Measurements from ENCODE around the gene GAST. TPM values are rescaled to one million over a fixed set of nuclear protein-coding genes. Genes with fewer than 3 reads are reported as not detected.
A peak's percentile ranks its signal among the peaks of the same experiment; 100 is the strongest.

Gene GAST
- total RNA-seq, 4 donors from 2014 or later, result not detected

DNA sequence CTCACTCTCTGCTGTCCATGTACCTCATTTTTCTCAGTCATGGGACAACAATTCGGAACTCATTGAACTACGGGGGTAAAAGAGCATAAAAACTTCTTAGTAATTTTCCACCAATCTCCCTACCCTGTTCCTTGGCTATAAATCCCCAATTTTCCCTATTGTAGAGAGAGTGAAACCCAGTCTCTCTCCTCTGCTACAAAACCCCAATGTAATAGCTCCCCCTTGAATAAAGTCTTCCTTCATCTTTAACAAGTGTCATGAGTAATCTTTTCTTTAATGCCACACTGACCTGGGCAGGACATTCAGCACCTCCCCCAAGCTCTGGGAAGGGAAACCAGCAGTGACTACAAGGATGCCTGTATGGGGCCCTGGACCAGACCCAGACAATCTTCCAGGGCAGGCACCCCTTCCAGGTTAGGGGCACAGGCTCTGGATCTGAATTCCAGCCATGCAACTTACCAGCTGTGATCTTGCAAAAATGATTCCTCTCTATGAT, 33.7 kb upstream of the GAST start:
- Histone ChIP-seq H3K27me3 (peaks cover 0 to 4% (median 0%) of the 10 kb centered on the region in 3 donors), H3K9me3 (no peaks in the 10 kb centered on the region), H3K4me1 (no peaks in the 10 kb centered on the region), H3K36me3 (no peaks in the 10 kb centered on the region), H3K4me3 (peak overlapping the region in 2 of 4 donors; percentile 6 to 29), H3K27ac (peak overlapping the region; percentile 23 to 71 (median 54))
- in situ Hi-C loops (cut with MboI; ENCODE audit: low sequenced_read_pairs in 4 of 4) (loop anchor here in 1 of 4 donors (10.0 kb wide), 1 partner anchor 864 kb away; no protein-coding TSS in a partner anchor), intact Hi-C loops (cut with DNase I; ENCODE audit: low total_unique reads) (no loop called here)
- no peak for ATAC-seq
- TF ChIP-seq CTCF (IDR thresholded peaks at IDR 0.05 in 4 of 5, conservative IDR thresholded peaks at IDR 0.05 in 1 of 5), result no peak
- no peak for TF ChIP-seq POLR2A (IDR thresholded peaks at IDR 0.05)
- no peak for DNase-seq

GRCh38 chr17:41678907-41679739, 33.0 kb upstream of the GAST start:
- in situ Hi-C loops (cut with MboI; ENCODE audit: low sequenced_read_pairs in 4 of 4), result loop anchor here in 1 of 4 donors (10.0 kb wide), 1 partner anchor 864 kb away; no protein-coding TSS in a partner anchor
- Histone ChIP-seq H3K36me3 (no peaks in the 10 kb centered on the region), H3K9me3 (no peaks in the 10 kb centered on the region), H3K4me3 (peak overlapping the region in 2 of 4 donors; percentile 6 to 29), H3K27ac (peak overlapping the region; percentile 45 to 71 (median 54)), H3K4me1 (no peaks in the 10 kb centered on the region), H3K27me3 (peaks cover 0 to 4% (median 0%) of the 10 kb centered on the region in 3 donors)
- ATAC-seq, result peak; percentile 52 to 83
- intact Hi-C loops (cut with DNase I; ENCODE audit: low total_unique reads), result no loop called here
- DNase-seq, result no peak
- TF ChIP-seq POLR2A (IDR thresholded peaks at IDR 0.05) (peak in 1 of 2 donors; percentile 35), CTCF (IDR thresholded peaks at IDR 0.05 in 4 of 5, conservative IDR thresholded peaks at IDR 0.05 in 1 of 5) (no peak)

GRCh38 chr17:41679740-41680425, 32.2 kb upstream of the GAST start:
- peak overlapping the region in 3 of 4 donors; percentile 46 to 61 (median 60) for H3K27ac ChIP-seq
- no peak for DNase-seq

More at GRCh38 chr17:41679740-41680425, 32.2 kb upstream of the GAST start:
- H3K9me3 ChIP-seq, result no peaks in the 10 kb centered on the region
- H3K4me3 ChIP-seq, result no peak overlapping the region
- H3K36me3 ChIP-seq, result no peaks in the 10 kb centered on the region
- peaks cover 0 to 4% (median 0%) of the 10 kb centered on the region in 3 donors for H3K27me3 ChIP-seq
- TF ChIP-seq CTCF (IDR thresholded peaks at IDR 0.05 in 4 of 5, conservative IDR thresholded peaks at IDR 0.05 in 1 of 5) (no peak), POLR2A (IDR thresholded peaks at IDR 0.05) (no peak)
- no peaks in the 10 kb centered on the region for H3K4me1 ChIP-seq
- intact Hi-C loops (cut with DNase I; ENCODE audit: low total_unique reads), result no loop called here
- no peak for ATAC-seq
- in situ Hi-C loops (cut with MboI; ENCODE audit: low sequenced_read_pairs in 4 of 4), result loop anchor here in 1 of 4 donors (10.0 kb wide), 1 partner anchor 865 kb away; no protein-coding TSS in a partner anchor

All from gastrocnemius medialis (tissue), 4 donors.